Femur (tissue), 1 donor: ENCODE data around the gene MEIOB.
A peak's percentile ranks its signal among the peaks of the same experiment; 100 is the strongest.
"Not testable (repeated sequence)": the region's sequence is repeated elsewhere in the genome, so short reads cannot be mapped to it uniquely, and the experiment has no call there.

Source experiments
- DNase-seq: peaks from one replicate; pipeline ENCODE4 v3.0.0-alpha.2; 2017

Gene MEIOB

DNA sequence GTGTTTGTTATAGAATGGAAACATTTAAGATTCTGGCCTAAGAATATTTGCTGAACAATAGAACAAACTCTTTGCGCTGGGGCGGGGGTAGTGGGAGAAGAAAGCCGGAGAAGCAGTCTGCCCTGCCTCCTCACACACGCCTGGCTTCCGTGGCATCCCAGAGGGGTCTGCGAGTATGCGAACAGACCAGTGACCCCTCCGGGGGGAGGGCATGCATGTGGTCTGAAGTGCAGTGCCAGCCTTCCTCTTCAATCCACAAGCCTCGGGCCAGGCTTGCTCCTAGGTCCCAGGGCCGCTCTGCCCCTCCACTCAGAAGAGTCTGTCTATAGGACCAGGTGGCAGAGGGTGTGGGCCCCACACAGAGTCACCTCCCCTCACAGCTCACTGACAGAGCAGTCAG, 64.3 kb downstream of the MEIOB start:
- no peak for DNase-seq

DNA sequence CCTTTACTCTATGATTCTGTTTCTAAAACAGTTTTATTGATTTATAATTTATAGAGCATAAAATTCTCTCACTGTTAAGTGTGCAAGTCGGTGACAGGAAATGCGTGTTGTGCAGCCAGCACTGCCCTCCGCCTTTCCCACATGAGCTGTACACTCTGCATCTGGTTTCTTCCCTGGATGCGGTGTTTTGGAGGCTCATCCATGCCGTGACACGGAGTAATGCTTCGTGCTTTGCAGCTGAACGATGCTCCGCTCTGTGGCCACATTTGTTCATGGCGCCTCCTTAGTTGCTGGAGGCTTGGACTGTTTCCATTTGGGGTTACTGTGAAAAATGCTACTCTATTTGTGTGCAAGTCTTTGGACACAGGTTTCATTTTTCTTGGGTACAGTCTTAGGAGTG, 71.3 kb downstream of the MEIOB start:
- DNase-seq = no peak

DNA sequence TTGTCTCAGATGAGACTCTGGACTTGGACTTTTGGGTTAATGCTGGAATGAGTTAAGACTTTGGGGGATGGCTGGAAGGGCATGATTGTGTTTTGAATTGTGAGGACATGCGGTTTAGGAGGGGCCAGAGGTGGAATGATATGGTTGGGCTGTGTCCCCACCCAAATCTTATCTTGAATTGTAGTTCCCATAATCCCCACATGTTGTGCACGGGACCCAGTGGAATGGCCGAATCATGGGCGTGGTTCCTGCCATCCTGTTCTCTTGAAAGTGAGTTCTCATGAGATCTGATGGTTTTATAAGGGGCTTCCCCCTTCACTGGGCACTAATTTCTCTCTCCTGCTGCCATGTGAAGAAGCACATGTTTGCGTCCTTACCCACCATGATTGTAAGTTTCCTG, 72.7 kb downstream of the MEIOB start:
- DNase-seq = not testable (repeated sequence)

DNA sequence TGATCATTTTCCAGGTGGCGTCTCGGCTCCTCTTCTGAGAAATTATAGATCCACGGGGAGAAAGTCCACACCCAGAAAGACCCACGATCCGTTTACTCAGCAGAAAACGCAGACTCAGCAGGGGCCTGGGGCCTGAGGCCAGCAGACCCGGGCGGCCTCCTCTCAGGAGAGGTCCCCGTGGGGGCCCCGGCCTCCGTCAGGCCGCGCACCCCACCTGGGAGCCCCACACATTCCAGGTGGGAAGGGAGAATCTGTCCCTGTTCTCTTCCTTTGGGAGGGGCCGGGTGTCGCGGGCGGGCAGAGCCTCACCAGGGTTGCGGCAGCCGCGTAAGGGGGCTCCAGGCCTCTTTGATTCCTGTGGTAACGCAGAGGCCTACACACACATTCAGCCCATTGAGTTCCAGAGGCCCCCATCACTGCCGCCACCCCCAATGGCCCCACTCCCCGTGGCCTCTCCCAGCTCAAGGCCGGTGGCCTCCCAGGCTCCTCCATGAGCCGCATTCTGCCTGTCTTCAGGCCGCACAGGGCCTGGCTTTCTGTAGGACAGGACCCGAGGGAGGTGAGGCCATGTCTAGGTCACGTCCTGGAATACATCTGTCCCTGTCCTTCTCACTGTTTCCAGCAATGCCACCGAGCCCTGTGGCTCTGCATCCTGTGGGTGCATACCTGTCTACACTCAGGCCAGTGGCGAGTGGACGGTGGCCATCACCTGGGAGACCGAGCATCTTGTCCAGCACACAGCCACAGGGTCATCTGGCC, 76.9 kb downstream of the MEIOB start:
- no peak for DNase-seq

DNA sequence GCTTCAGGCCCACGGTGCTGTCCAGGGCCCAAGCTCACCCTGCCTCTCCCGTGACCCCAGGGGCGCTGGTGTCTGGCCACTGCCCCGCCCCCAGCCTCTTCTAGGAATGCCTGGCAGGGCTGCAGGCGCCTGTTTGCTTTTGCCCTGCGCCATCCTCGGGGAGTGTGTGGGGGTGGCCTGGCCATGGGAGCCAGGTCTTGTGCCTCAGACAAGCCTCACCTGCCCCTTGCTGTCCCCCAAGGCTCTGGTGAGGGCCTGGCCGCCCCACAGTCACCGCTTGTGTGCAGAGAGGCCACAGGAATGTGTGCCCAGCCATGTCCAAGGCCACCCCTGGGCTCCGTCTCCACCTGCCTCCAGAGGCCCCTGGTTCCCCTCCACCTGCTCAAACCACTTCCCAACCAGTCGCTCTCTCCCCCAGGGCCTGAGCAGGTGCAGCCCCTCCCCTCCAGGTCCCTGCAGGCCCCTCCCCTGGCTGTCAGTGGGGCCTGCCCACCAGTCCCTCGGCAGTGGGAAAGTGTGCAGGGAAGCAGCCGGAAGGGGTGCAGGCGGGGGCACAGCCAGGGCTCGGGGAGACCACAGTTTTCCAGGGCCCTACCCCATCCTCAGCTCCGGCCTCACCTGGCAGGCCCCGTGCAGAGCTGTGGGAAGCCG, 77.6 kb downstream of the MEIOB start:
- no peak for DNase-seq

DNA sequence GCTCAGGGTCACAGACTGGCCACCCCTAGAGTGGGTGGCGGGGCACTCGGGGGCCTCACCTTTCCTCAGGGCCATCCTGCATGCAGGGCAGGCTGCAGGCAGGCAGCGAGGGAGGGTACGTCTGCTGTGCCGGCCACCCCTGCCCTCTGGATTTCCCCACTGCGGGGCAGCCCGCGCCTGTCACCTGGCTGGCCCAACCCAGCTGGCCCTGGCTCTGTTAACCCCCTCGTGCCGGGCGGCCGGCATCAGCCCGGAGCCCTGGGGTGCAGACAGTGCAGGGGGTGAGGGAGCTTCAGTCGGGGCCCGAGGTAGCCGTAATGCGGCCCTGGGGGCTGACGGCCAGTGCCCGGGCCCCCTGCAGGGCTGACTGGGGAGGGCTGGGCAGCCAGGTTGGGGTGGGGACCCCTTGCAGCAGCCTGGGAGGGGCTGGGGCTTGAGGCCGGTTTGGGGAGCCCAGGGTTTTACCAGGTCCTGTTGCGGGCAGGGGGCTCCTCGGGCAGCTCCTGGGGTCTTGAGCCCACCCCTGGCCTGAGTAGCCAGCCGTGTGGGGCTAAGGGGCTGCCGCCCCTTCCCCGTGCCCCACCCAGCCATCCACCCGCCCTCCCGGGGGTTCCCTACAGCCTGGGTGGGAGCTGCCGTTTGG, 78.3 kb downstream of the MEIOB start, which contains the start of gene IGFALS:
IGFALS (minus strand) TSS at position 128 of the 643 bp plus-strand sequence; CDS start at position 75, 53 bp downstream.
- no peak for DNase-seq

DNA sequence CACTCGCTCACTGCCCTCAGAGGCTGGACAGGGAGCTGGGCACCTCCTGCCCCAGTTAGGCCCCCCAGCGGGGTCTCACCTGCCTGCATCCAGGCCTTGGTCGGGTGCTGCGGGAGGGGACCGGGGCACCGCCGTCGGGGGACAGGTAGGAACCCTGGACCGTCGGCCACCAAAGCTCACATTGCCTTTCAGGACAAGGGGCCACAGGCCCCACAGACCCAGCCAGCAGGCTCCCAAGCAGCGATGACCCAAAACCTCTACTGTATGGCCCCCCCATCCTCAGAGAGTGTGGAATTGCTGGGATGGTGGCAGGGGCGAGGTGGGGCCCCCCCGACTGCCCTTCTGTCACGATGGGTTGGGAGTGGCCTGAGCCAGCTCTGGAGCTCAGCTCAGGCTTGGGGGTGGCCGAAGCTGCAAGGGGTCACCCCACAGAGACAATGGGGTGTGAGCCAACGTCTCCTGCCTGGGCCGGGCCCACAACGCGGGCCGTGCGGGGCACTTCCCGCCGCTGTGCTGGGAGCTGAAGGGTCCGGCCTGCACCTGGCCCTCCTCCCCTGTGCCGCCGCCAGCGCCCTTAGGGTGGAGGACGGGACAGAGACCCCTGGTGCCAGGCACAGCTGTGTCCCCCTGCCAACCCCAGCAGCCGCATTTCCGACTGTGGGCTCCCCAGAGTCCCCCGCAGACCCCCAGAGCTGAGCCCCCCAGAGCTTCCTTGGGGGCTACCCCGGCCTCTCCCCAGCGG, 79.0 kb downstream of the MEIOB start:
- DNase-seq = no peak

DNA sequence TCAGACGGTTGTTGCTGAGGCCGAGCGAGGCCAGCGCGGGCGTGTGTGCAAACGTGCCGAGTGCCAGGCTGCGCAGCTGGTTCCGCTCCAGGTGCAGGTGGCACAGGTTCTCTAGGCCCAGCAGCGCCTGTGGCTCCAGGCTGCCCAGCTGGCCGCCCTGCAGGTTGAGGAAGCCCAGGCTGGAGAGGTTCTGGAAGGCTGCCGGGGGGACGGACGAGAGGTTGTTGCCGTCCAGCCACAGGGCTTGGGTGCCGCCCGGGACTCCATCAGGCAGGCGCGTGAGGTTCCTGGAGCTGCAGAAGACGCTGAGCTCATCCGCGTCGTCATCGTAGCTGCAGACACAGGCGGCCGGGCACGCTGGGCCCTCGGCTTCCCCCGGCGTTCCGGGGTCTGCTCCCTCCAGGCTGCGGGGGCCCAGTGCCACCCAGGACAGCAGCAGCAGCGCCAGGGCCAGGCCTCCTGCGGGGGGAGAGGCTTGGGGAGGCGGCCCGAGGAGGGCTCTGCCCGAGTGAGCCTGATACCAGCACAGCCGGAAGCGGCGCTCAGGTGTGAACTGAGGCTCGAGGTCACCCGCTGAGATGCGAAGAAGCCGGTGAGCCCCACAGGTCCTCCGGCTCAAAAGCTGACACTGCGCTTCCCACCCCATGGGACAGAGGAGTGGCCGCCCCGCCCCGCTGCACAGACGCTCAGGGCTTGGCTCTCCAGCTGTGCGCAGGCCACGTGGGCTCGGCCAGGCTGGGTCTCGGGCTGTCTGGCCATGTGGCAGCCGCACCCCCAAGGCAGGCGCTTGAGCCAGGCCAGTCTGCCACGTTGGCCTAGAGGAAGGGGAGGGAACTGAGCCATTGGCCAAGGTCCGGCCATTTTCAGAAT, 79.8 kb downstream of the MEIOB start:
- no peak for DNase-seq

DNA sequence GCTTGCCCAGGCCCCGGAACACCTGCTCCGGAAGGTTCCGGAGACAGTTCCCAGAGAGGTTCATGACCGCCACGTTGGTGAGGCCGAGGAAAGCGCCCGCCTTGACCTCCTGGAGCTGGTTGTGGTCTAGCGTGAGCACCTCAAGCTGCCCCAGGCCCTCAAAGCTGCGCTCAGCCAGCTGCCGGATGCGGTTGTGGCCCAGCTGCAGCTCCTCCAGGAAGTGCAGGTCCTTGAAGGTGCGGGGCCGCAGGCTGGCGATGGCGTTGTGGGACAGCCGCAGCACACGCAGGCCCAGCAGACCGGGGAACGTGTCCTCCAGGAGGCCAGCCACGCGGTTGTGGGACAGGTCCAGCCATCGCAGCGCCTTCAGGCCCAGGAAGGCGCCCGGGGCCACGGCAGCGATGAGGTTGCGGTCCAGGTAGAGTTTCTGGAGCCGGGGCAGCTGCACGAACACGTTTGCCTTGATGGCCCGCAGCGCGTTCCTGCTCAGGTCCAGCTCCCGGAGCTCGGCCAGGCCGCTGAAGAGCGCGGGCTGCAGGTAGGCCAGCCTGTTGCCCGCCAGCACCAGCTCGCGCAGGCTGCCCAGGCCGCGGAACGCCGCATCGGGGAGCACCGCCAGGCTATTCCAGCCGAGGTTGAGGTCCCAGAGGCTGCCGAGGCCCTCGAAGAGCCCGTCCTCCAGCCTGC, 80.6 kb downstream of the MEIOB start:
- DNase-seq = no peak

DNA sequence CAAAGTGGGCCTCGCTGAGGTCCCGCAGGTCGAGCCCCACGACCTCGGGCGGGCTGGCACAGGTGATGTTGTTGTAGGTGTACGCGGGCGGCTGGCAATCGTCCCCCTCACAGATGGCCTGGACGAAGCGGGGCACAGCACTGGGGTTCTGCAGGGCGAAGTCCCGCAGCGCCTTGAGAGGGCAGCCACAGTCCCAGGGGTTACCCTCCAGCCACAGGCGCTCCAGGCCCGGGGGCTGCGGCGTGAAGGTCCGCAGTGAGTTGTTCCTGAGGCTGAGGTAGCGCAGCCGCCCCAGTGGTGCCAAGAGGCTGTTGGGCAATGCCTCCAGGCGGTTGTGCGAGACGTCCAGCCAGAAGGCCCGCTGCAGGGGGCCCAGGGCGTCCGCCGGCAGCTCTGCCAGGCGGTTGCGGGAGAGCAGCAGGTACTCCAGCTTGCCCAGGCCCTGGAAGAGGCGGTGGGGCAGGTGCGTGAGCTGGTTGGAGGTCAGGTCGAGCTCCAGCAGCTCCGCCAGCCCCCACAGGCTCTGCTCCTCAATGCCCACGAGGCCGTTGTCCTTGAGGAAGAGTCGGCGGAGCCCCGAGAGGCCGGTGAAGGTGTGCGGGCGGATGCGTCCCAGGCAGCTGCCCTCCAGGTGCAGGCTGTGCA, 81.2 kb downstream of the MEIOB start:
- DNase-seq = no peak

DNA sequence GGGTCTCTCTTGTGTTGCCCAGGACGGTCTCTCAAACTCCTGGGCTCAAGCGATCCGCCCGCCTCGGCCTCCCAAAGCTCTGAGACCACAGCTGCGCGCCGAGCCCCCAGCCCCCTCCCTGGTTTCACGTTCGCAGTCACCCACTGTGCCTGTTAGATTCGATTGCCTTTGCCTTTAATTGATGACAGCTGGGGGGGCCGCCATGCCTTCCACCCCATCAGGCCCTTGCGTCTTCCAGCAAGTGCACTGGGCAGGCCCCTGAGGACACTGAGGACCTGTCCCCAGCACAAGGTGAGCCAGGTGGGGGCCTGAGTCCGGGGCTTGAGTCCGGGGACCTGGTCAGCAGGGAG, 81.7 kb downstream of the MEIOB start:
- DNase-seq = no peak

DNA sequence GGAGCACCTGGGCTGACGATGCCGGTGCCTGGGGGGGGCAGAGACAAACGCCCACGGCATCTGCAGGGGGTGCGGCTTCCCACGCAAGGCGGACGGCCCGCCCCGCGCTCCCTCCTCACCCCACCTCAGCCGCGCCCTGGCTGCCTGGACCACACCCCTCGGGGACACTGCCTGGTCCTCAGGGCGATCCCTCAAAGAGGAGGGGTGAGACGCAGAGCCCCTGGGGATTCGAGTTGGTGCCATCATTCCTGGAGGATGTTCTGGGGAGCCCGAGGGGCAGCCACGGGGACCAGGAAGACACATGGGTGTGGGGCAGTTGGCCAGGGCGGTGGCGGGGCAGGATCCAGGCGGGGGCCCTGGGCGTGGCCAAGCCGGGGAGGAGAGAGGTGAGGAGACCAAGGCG, 82.3 kb downstream of the MEIOB start:
- peak; percentile 25 for DNase-seq

DNA sequence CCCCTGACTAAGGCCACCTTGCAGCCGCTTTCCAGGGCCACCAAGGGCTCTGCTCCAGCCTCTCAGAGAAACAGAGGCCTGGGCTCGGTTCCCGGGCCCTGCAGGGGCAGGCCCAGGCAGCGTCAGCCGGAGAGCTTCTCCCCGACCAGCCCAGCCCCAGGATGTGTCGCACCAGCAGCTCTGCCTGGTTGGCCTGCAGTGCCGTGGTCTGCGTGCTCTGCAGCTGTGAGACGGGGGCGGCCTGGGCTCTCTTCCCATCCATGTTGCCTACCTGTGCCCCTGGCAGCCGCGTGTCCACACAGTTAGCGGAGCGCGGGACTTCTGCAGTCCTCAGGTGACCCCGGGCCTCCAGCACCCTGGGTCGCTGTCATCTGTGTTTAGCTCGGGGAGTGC, 83.3 kb downstream of the MEIOB start:
- peak; percentile 35 for DNase-seq

DNA sequence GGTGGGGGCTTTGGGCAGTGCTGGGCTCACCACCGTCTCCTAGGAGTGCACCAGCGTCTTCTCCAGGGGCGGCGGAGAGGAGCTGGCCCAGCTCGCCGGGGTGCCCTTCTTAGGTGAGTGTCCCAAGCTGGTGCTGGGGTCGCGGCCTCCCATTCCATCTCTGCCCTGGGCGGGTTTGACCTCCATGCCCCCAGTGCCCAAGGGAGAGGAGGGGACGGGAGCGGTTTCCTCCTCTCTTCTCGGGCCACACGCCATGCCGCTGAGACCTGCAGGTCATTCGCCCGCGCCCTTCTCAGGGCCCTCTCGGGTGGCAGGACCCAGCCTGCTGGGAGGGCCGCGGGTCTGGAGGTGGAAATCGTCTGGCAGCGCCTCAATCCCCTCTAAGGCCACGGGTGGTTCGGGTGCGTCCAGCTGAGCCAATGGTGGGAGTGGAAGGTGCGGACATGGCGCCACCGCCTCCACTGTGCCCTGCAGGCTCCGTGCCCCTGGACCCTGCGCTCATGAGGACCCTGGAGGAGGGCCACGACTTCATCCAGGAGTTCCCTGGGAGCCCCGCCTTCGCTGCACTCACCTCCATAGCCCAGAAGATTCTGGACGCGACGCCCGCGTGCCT, 83.8 kb downstream of the MEIOB start:
- peak; percentile 16 for DNase-seq

DNA sequence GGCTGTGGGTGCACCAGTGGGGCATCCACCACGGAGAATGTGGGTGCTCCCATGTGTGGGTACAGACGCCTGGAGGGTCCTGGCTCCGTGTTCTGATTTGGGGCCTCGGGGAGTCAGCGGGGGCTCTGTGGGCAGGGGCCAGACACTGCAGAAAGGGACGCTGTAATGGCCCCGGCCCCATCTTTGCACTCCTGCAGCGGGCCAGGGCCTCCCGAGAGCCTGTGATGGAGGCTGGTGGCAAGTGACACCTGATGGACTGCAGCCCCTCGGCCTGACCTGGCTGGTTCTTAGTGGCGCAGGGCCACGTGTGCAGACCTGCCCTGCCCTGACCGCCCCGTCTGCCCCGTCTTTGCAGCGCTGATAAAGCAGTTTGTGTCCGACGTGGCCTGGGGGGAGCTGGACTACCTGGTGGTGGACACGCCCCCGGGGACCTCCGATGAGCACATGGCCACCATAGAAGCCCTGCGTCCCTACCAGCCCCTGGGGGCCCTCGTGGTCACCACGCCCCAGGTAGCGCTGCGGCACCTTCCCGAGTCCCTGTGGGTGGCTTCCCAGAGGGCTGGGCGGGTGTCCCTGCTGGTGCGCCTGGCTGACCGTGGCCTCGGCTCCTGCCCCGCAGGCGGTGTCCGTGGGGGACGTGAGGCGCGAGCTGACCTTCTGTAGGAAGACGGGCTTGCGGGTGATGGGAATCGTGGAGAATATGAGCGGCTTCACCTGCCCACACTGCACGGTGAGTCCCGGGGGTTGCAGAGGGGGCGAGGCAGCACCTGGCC, 84.5 kb downstream of the MEIOB start:
- DNase-seq = peak; percentile 18

DNA sequence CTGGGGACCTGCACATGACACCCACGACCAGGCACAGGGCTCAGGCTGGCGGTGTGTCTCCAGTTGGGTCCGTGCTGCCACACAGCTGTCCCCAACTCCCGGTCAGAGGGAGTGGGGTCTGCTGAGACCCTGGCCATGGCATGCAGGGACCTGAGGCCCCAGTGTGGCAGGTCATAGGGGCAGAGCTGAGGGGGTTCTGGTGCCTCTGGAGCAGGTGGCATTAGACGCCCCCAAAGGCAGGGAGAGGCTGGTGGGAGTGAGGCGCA, 85.0 kb downstream of the MEIOB start:
- DNase-seq = no peak

DNA sequence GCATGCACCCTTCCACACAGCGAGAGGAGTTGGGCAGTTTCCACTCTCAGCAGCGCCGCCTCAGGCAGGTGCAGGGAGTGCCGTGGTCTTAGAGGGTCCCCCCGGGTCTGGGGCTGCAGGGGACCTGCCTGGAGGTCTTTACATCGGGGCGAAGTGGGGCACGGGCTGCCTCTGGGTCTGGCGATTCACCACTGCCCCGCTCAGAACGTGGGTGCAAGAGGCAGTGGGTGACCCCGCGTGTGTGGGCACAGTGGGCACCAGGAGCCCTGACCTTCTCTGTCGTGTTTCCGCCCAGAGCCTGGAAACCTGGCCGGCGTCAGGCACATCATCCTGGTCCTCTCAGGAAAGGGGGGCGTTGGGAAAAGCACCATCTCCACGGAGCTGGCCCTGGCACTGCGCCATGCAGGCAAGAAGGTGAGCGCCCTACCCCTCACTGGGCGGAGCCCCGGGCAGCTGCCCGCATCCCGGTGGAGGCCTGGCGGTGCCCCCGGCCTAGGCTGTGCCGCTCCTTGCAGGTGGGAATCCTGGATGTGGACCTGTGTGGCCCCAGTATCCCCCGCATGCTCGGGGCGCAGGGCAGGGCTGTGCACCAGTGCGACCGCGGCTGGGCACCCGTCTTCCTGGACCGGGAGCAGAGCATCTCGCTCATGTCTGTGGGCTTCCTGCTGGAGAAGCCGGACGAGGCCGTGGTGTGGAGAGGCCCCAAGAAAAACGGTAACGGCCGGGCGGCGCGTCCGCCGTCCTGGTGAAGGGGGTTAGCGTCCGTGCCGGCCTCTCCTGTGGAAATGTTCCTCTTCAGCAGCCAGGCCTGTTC, 85.5 kb downstream of the MEIOB start:
- DNase-seq = peak; percentile 17

DNA sequence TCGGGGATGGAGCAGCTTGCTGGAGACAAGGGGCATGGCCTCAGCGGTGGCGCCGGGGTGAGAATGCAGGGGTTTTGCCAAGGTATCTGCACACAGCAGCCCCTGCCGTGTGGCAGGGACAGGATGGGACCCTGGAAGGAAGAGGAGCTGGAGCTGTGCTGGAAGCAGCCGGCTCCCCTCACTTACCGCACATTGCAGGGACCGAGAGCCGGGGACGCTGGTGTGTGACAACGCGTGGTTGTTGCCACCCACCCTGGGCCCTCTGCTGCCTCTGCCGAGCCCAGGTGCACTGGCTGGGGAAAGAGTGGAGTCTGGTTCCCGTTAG, 86.2 kb downstream of the MEIOB start:
- no peak for DNase-seq
